H9 (cell line): ENCODE measurements around the gene VGF. TPM values are rescaled to one million over a fixed set of nuclear protein-coding genes. Genes with fewer than 3 reads are reported as not detected.
A peak's percentile ranks its signal among the peaks of the same experiment; 100 is the strongest.

Experiments
- DNase-seq: peaks from one replicate; pipeline ENCODE4 v3.0.0-alpha.2; 2017
- H2AFZ ChIP-seq: one replicate; pipeline ENCODE4 v1.6.1; 2013; ENCODE audit warnings: mild to moderate bottlenecking, low read length, control low read depth, moderate library complexity
- H2AK5ac ChIP-seq: 2 replicates; pipeline ENCODE4 v1.6.1; 2013; ENCODE audit warnings: low read length, control low read depth, mixed read lengths; ENCODE audit not compliant: insufficient read length
- H2BK120ac ChIP-seq: one replicate; pipeline ENCODE4 v1.6.1; 2013; ENCODE audit warnings: low read depth, mild to moderate bottlenecking, low read length, control low read depth, inconsistent platforms; ENCODE audit not compliant: poor library complexity, severe bottlenecking
- H2BK12ac ChIP-seq: 2 replicates; pipeline ENCODE4 v1.6.1; 2013; ENCODE audit warnings: low read length, control low read depth, mixed read lengths, low read depth; ENCODE audit not compliant: insufficient read length
- H2BK15ac ChIP-seq: 2 replicates; pipeline ENCODE4 v1.6.1; 2013; ENCODE audit warnings: low read depth, low read length, control low read depth
- H2BK20ac ChIP-seq: one replicate; pipeline ENCODE4 v1.6.1; 2013; ENCODE audit warnings: low read depth, mild to moderate bottlenecking, low read length, control low read depth, inconsistent platforms; ENCODE audit not compliant: poor library complexity, severe bottlenecking
- H2BK5ac ChIP-seq: 2 replicates; pipeline ENCODE4 v1.6.1; 2013; ENCODE audit warnings: low read length, control low read depth, mixed read lengths; ENCODE audit not compliant: insufficient read length
- H3K14ac ChIP-seq: 2 replicates; pipeline ENCODE4 v1.6.1; 2013; ENCODE audit warnings: low read length, control low read depth; ENCODE audit not compliant: insufficient read depth
- H3K18ac ChIP-seq: 2 replicates; pipeline ENCODE4 v1.6.1; 2013; ENCODE audit warnings: low read depth, mild to moderate bottlenecking, mixed read lengths, low read length, control low read depth; ENCODE audit not compliant: insufficient read length
- H3K23ac ChIP-seq: 2 replicates; pipeline ENCODE4 v1.6.1; 2013; ENCODE audit warnings: low read length, control low read depth, mixed read lengths, low read depth; ENCODE audit not compliant: insufficient read length
- H3K23me2 ChIP-seq: 2 replicates; pipeline ENCODE4 v1.6.1; 2013; ENCODE audit warnings: low read depth, mild to moderate bottlenecking, mixed read lengths, low read length, control low read depth; ENCODE audit not compliant: insufficient read length, poor library complexity, severe bottlenecking
- H3K27ac ChIP-seq: 2 replicates; pipeline ENCODE4 v1.5.1; 2013; ENCODE audit warnings: low read length, control low read depth, mixed read lengths, low read depth; ENCODE audit not compliant: insufficient read length
- H3K27me3 ChIP-seq: 2 replicates; pipeline ENCODE4 v1.6.1; 2013; ENCODE audit warnings: low read length, control low read depth, inconsistent platforms; ENCODE audit not compliant: insufficient read depth
- H3K4ac ChIP-seq: 2 replicates; pipeline ENCODE4 v1.6.1; 2013; ENCODE audit warnings: low read depth, mild to moderate bottlenecking, control low read depth, inconsistent platforms, low read length, moderate library complexity
- H3K4me1 ChIP-seq: 2 replicates; pipeline ENCODE4 v1.6.1; 2013; ENCODE audit warnings: low read length, control low read depth, inconsistent platforms; ENCODE audit not compliant: insufficient read depth
- H3K4me2 ChIP-seq: 2 replicates; pipeline ENCODE4 v1.6.1; 2013; ENCODE audit warnings: low read length, control low read depth, mixed read lengths; ENCODE audit not compliant: insufficient read length, insufficient read depth
- H3K56ac ChIP-seq: 2 replicates; pipeline ENCODE4 v1.6.1; 2013; ENCODE audit warnings: low read depth, mild to moderate bottlenecking, mixed read lengths, low read length, control low read depth; ENCODE audit not compliant: insufficient read length
- H3K79me1 ChIP-seq: 2 replicates; pipeline ENCODE4 v1.6.1; 2013; ENCODE audit warnings: low read depth, mild to moderate bottlenecking, moderate library complexity, low read length, control low read depth, inconsistent platforms; ENCODE audit not compliant: insufficient read depth, poor library complexity, severe bottlenecking
- H3K79me2 ChIP-seq: 2 replicates; pipeline ENCODE4 v1.6.1; 2013; ENCODE audit warnings: low read length, control low read depth, inconsistent platforms; ENCODE audit not compliant: insufficient read depth
- H3K9ac ChIP-seq: 2 replicates; pipeline ENCODE4 v1.6.1; 2013; ENCODE audit warnings: low read length, control low read depth, mixed read lengths; ENCODE audit not compliant: insufficient read length; ENCODE audit errors: extremely low read depth
- H3K9me3 ChIP-seq: one replicate; pipeline ENCODE4 v1.6.1; 2013; ENCODE audit warnings: low read depth, low read length, inconsistent platforms; ENCODE audit not compliant: control insufficient read depth
- H3T11ph ChIP-seq: one replicate; pipeline ENCODE4 v1.6.1; 2013; ENCODE audit warnings: mild to moderate bottlenecking, low read length, control low read depth, inconsistent platforms
- H4K20me1 ChIP-seq: one replicate; pipeline ENCODE4 v1.6.1; 2013; ENCODE audit not compliant: control insufficient read depth, insufficient read length, insufficient read depth
- H4K5ac ChIP-seq: 2 replicates; pipeline ENCODE4 v1.6.1; 2013; ENCODE audit warnings: low read depth, mild to moderate bottlenecking, mixed read lengths, low read length, control low read depth; ENCODE audit not compliant: insufficient read length
- H4K8ac ChIP-seq: replicated peaks from 2 replicates; pipeline ENCODE4 v1.6.1; 2013; ENCODE audit warnings: low read length, control low read depth, mixed read lengths, low read depth; ENCODE audit not compliant: insufficient read length
- H4K91ac ChIP-seq: 2 replicates; pipeline ENCODE4 v1.6.1; 2013; ENCODE audit warnings: low read depth, mild to moderate bottlenecking, moderate library complexity, mixed read lengths, low read length, control low read depth; ENCODE audit not compliant: insufficient read length
- H3K27ac Mint-ChIP-seq, 3 experiments: 2 replicates in 2 of 3; 3 replicates in 1 of 3; pipeline ENCODE4 v1.8.0; 2020 to 2021; ENCODE audit warnings: mixed read lengths in 3 of 3, mild to moderate bottlenecking in 1 of 3, moderate library complexity in 1 of 3
- H3K27me3 Mint-ChIP-seq: 2 replicates; pipeline ENCODE4 v1.8.0; 2021; ENCODE audit warnings: low read depth, mild to moderate bottlenecking, moderate library complexity, mixed read lengths
- H3K36me3 Mint-ChIP-seq, 3 experiments: 2 replicates in 2 of 3; 3 replicates in 1 of 3; pipeline ENCODE4 v1.8.0; 2020 to 2021; ENCODE audit warnings: low read depth in 3 of 3, mixed read lengths in 3 of 3; ENCODE audit not compliant: insufficient read depth in 1 of 3
- H3K4me1 Mint-ChIP-seq, 2 experiments: 2 replicates each; pipeline ENCODE4 v1.8.0; 2020; ENCODE audit warnings: mixed read lengths in 2 of 2
- H3K4me3 Mint-ChIP-seq, 2 experiments: 2 replicates in 1 of 2; 3 replicates in 1 of 2; pipeline ENCODE4 v1.8.0; 2020 to 2021; ENCODE audit warnings: mild to moderate bottlenecking in 2 of 2, mixed read lengths in 2 of 2, moderate library complexity in 1 of 2
- H3K9me3 Mint-ChIP-seq, 2 experiments: 2 replicates in 1 of 2; 3 replicates in 1 of 2; pipeline ENCODE4 v1.8.0; 2020; ENCODE audit warnings: mild to moderate bottlenecking in 2 of 2, mixed read lengths in 2 of 2, moderate library complexity in 1 of 2
- whole genome bisulfite sequencing: extraction: QIAGEN DNeasy Blood & Tissue Kit; methylation state at CpG from one replicate; pipeline ENCODE4 v1.1.7; 2013; ENCODE audit warnings: missing lambda C conversion rate, low lambda C conversion rate, mixed read lengths; ENCODE audit not compliant: insufficient read length; ENCODE audit errors: extremely low coverage; 5-methylcytosine and 5-hydroxymethylcytosine counted together
- total RNA-seq: library from RNA; stranded (reverse); gene quantifications from 2 replicates; pipeline ENCODE4 v1.2.1, GENCODE V29; 2021
- TF ChIP-seq, protein P1 (sequence below): fragments of 200-600 bp; sonication (generic); conservative IDR thresholded peaks from 3 replicates; pipeline ENCODE4 v1.8.0; 2021; ENCODE audit warnings: antibody characterized with exemption, mild to moderate bottlenecking

The VGF gene
- total RNA-seq, 1 experiment from 2014 or later: 37.1 TPM

DNA sequence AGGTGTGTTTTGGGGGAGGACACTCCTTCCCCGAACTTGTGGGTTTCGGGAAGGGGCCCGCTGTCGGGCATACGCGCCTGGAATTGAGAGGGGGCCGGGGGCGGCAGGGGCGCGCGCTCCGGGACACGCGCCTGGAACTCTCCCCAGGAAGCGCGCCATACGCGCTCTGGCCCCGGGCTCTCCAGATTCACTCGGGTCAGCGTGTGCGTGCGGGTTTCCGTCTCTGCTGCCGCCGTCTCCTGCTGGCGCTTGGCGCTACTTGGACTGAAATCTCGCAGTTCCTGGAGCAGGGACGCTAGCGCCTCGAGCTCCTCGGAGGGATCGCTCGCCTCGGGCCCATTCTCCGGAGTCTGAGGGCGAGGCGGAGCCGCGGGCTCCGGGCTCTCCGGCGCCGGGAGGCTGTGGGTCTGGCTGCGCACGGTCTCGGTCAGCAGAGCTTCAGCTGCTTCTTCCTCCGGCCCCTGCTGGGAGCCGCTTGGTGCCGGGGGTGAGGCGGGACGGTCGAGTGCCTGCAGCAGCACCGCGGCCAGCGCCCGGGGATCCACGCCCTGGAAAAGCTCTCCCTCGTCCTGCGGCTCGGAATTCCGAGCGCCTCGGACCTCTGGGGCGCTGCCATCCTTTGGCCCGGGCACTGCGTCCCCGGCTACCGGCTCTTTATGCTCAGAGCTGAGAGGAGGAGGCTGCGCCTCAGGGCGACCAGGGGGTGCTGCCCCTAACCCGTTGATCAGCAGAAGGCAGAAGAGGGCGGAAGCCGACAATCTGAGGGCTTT lies 1.1 kb downstream of the VGF start:
- peak overlapping the region; percentile 65 for H3K4me2 ChIP-seq
- no peak overlapping the region for H3K23ac ChIP-seq
- H3K23me2 ChIP-seq: peaks cover 40% of the 10 kb centered on the region
- no peak overlapping the region for H2BK5ac ChIP-seq
- no peak overlapping the region for H3K14ac ChIP-seq
- H3K9me3 ChIP-seq: no peaks in the 10 kb centered on the region
- Mint-ChIP-seq H3K36me3 (peaks cover 0 to 7% (median 4%) of the 10 kb centered on the region in 3 experiments; a peak in 3 of 7 replicates), H3K9me3 (no peaks in the 10 kb centered on the region), H3K27ac (no peak overlapping the region), H3K4me3 (peak overlapping the region; percentile 82 to 87), H3K27me3 (peaks cover 44% of the 10 kb centered on the region), H3K4me1 (peaks cover 53 to 70% of the 10 kb centered on the region in 2 experiments)
- WGBS: no CpG with 5 or more reads among the region's 75 CpGs
- H2AK5ac ChIP-seq: no peak overlapping the region
- H3K79me2 ChIP-seq: no peaks in the 10 kb centered on the region
- no peak overlapping the region for H3T11ph ChIP-seq
- no peak overlapping the region for H3K4ac ChIP-seq
- no peak overlapping the region for H2AFZ ChIP-seq
- no peak overlapping the region for H2BK12ac ChIP-seq
- H3K9ac ChIP-seq: no peak overlapping the region
- no peak overlapping the region for H4K91ac ChIP-seq
- H3K27me3 ChIP-seq: peaks cover 7% of the 10 kb centered on the region; the same call in 1 of the 2 replicates
- H4K5ac ChIP-seq: no peak overlapping the region
- H2BK20ac ChIP-seq: no peak overlapping the region
- H4K8ac ChIP-seq: no peak overlapping the region
- H3K4me1 ChIP-seq: peaks cover 16% of the 10 kb centered on the region; the same call in 1 of the 2 replicates
- H2BK120ac ChIP-seq: no peak overlapping the region
- H2BK15ac ChIP-seq: no peak overlapping the region
- no peak overlapping the region for H3K56ac ChIP-seq
- H3K27ac ChIP-seq: no peak overlapping the region
- peak; percentile 82 for DNase-seq
- H4K20me1 ChIP-seq: no peaks in the 10 kb centered on the region
- TF ChIP-seq, protein P1, sequence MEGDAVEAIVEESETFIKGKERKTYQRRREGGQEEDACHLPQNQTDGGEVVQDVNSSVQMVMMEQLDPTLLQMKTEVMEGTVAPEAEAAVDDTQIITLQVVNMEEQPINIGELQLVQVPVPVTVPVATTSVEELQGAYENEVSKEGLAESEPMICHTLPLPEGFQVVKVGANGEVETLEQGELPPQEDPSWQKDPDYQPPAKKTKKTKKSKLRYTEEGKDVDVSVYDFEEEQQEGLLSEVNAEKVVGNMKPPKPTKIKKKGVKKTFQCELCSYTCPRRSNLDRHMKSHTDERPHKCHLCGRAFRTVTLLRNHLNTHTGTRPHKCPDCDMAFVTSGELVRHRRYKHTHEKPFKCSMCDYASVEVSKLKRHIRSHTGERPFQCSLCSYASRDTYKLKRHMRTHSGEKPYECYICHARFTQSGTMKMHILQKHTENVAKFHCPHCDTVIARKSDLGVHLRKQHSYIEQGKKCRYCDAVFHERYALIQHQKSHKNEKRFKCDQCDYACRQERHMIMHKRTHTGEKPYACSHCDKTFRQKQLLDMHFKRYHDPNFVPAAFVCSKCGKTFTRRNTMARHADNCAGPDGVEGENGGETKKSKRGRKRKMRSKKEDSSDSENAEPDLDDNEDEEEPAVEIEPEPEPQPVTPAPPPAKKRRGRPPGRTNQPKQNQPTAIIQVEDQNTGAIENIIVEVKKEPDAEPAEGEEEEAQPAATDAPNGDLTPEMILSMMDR: no peak
- H3K18ac ChIP-seq: no peak overlapping the region
- H3K79me1 ChIP-seq: no peaks in the 10 kb centered on the region
